ENCODE data around the gene VPS37C. TPM values are rescaled to one million over a fixed set of nuclear protein-coding genes. Genes with fewer than 3 reads are reported as not detected.

VPS37C gene
- total RNA-seq, 1 experiment from 2014 or later = 23.1 TPM

DNA sequence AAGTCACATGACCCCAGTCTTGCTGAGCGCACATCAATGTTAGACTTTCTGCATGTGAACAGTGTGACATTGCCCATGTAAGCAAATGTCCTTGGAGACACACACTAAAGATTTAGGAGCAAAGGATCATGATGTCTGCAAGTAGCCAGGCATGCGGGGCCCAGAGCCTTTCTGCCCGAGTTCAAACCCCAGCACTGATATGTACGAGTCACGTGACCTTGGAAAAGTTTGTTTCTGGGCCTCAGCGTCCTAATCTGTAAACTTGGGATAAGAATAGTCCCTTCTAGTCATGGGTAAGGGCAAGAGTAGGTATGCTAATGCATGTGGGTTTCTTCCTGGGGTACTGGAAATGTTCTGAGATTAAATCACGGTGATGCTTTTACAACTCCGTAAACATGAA, 25.3 kb upstream of the VPS37C start:
- intact Hi-C loops (cut with micrococcal nuclease) = loop anchor here (2.0 to 10.0 kb wide), 4 partner anchors 104 to 412 kb away; partner anchors contain the start of genes CD6 and TMEM109
- CTCF ChIA-PET = interaction anchor here (0.6 to 3.2 kb wide), 5 partner anchors 58 to 355 kb away, joined by 3 to 11 read pairs (median 3); partner anchors contain the start of gene CD6
- TF ChIP-seq YY1 (IDR thresholded peaks at IDR 0.05; ENCODE audit: extremely low read depth, insufficient replicate concordance, low read depth, low read length) (no peak), SRF (IDR thresholded peaks at IDR 0.05; ENCODE audit: low read depth) (no peak)

DNA sequence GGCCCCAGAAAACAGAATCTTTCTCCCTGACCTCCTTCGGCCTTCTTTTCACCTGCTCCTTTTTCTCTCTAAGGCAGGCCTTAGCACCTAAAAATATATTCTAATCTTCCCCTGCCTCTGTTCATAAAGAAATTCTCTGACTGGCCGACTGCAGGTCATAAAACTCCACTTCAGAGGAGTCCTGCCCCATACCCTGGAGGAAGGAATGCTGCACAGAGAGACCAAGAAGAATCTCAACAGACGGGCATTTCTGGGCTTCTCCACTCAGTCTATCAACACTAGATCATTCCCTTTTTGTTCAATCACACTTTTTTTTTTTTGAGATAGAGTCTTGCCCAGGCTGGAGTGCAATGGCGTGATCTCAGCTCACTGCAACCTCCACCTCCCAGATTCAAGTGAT, 22.4 kb upstream of the VPS37C start:
- ChIA-PET RAD21 (ENCODE audit: low non-redundant PET in 1 of 2, low total read pairs in 2 of 2, uncharacterized antibody in 2 of 2, unreplicated experiment in 2 of 2) (no interaction called here), CTCF (no interaction called here), POLR2A (no interaction called here)
- Histone ChIP-seq H3K27me3 (ENCODE audit: insufficient read depth, low read length) (no peaks in the 10 kb centered on the region), H3K79me2 (ENCODE audit: insufficient read depth, low read length) (no peaks in the 10 kb centered on the region), H3K9me2 (ENCODE audit: insufficient read depth) (no peaks in the 10 kb centered on the region), H3K9ac (ENCODE audit: low read length) (no peak overlapping the region), H4K20me1 (ENCODE audit: insufficient read depth) (no peaks in the 10 kb centered on the region), H3K9me3 (ENCODE audit: control insufficient read depth in 1 of 2, insufficient read depth in 1 of 2, low read depth in 1 of 2, low read length in 2 of 2) (no peaks in the 10 kb centered on the region), H2AFZ (ENCODE audit: low read depth, low read length, poor library complexity, severe bottlenecking) (no peak overlapping the region), H3K4me2 (ENCODE audit: low read length) (no peak overlapping the region), H3K4me3 (replicated peaks in 1 of 2; ENCODE audit: low read depth in 1 of 2, low read length in 2 of 2) (no peak overlapping the region), H3K27ac (ENCODE audit: low read depth, low read length) (no peak overlapping the region), H3K4me1 (ENCODE audit: control insufficient read depth in 1 of 2, insufficient read depth in 2 of 2, low read length in 2 of 2) (no peaks in the 10 kb centered on the region), H3K36me3 (ENCODE audit: control insufficient read depth in 1 of 2, insufficient read depth in 2 of 2, low read length in 2 of 2) (no peaks in the 10 kb centered on the region)
- ATAC-seq (peak; percentile 38; the same call in 1 of the 2 replicates), DNase-seq (ENCODE audit: low read depth, low spot score) (no peak)
- BruUV-seq (replicated peaks) = no TSS peak
- TF ChIP-seq, protein P1, sequence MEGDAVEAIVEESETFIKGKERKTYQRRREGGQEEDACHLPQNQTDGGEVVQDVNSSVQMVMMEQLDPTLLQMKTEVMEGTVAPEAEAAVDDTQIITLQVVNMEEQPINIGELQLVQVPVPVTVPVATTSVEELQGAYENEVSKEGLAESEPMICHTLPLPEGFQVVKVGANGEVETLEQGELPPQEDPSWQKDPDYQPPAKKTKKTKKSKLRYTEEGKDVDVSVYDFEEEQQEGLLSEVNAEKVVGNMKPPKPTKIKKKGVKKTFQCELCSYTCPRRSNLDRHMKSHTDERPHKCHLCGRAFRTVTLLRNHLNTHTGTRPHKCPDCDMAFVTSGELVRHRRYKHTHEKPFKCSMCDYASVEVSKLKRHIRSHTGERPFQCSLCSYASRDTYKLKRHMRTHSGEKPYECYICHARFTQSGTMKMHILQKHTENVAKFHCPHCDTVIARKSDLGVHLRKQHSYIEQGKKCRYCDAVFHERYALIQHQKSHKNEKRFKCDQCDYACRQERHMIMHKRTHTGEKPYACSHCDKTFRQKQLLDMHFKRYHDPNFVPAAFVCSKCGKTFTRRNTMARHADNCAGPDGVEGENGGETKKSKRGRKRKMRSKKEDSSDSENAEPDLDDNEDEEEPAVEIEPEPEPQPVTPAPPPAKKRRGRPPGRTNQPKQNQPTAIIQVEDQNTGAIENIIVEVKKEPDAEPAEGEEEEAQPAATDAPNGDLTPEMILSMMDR (IDR thresholded peaks at IDR 0.05 in 2 of 3, conservative IDR thresholded peaks at IDR 0.05 in 1 of 3; ENCODE audit: borderline replicate concordance in 1 of 3, insufficient read depth in 1 of 3, low read depth in 2 of 3, low read length in 2 of 3) = peak in 2 of 3 experiments; percentile 26 to 34; a peak in 2 of 6 replicates
- no peak for TF ChIP-seq RAD21 (IDR thresholded peaks at IDR 0.05; ENCODE audit: low read depth)
- no peak for TF ChIP-seq JUND (IDR thresholded peaks at IDR 0.05)
- intact Hi-C loops (cut with micrococcal nuclease) = loop anchor here (10.0 kb wide), 1 partner anchor 269 kb away; the partner anchor contains the start of gene TMEM109

More for the DNA sequence above, 25.3 kb upstream of the VPS37C start:
- H3K36me3 ChIP-seq (ENCODE audit: control insufficient read depth in 1 of 2, insufficient read depth in 2 of 2, low read length in 2 of 2) = no peaks in the 10 kb centered on the region
- BruUV-seq (replicated peaks) = no TSS peak
- ATAC-seq (no peak), DNase-seq (ENCODE audit: low read depth, low spot score) (no peak)
- POLR2A ChIA-PET = no interaction called here
- no peaks in the 10 kb centered on the region for H3K4me1 ChIP-seq (ENCODE audit: control insufficient read depth in 1 of 2, insufficient read depth in 2 of 2, low read length in 2 of 2)
- no peak overlapping the region for H3K9ac ChIP-seq (ENCODE audit: low read length)
- no peak overlapping the region for H3K4me3 ChIP-seq (replicated peaks in 1 of 2; ENCODE audit: low read depth in 1 of 2, low read length in 2 of 2)
- H3K9me2 ChIP-seq (ENCODE audit: insufficient read depth) = no peaks in the 10 kb centered on the region
- H3K9me3 ChIP-seq (ENCODE audit: control insufficient read depth in 1 of 2, insufficient read depth in 1 of 2, low read depth in 1 of 2, low read length in 2 of 2) = no peaks in the 10 kb centered on the region
- peak overlapping the region; percentile 50 for H2AFZ ChIP-seq (ENCODE audit: low read depth, low read length, poor library complexity, severe bottlenecking)
- H4K20me1 ChIP-seq (ENCODE audit: insufficient read depth) = no peaks in the 10 kb centered on the region
- no peaks in the 10 kb centered on the region for H3K27me3 ChIP-seq (ENCODE audit: insufficient read depth, low read length)
- no peaks in the 10 kb centered on the region for H3K79me2 ChIP-seq (ENCODE audit: insufficient read depth, low read length)
- RAD21 ChIA-PET (ENCODE audit: low non-redundant PET in 1 of 2, low total read pairs in 2 of 2, uncharacterized antibody in 2 of 2, unreplicated experiment in 2 of 2) = interaction anchor here in 1 of 2 experiments (0.6 kb wide), 1 partner anchor 354 kb away, joined by 4 read pairs; no protein-coding TSS in a partner anchor
- H3K27ac ChIP-seq (ENCODE audit: low read depth, low read length) = no peak overlapping the region
- H3K4me2 ChIP-seq (ENCODE audit: low read length) = no peak overlapping the region

Measured in HCT116 (cell line).